ENCODE measurements around the gene PHACTR4. TPM values are rescaled to one million over a fixed set of nuclear protein-coding genes. Genes with fewer than 3 reads are reported as not detected.

PHACTR4 gene
- total and polyA plus RNA-seq, 2 of the 13 experiments (the other 11 are each of a cell fraction or from before 2014, with no cell fraction given), result 13.9 to 17.1 TPM

DNA sequence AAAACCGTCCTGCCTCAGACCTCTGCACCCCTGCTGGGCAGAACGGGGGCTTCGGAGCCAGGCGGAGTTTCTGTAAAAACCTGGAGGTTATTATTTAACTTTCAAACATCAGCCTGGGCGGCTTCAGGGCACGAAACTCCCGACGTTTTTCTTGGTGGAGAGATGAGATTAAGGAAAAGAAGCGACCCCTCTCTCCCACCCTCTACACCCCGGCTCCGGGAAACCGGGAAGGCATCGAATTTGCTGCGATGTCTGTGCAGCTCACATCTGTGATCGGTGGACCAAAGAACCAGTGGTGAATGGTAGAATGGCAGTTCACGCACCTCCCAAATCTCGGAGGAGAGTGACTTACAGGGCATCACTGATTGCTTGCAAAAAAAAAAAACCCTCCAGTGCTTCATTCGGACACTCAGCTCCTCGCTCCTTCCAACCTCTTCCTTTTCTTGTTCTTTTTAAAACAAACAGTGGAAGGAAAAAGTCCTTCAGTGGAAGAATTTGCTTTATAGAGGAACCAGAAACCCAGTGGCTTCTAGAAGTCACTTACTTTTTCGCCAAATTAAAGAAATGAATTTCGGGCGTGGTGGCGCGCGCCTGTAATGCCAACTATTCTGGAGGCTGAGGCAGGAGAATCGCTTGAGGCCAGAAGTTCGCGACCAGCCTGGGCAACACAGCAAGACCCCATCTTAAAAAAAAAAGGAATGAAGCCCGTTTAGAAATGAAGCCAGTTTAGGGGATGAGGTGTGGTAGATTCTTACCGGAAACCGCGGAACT lies 884 bp downstream of the PHACTR4 start (continued):
- TF ChIP-seq MED13 (CRISPR knock-in tag; IDR thresholded peaks at IDR 0.05) (no peak), TGIF2 (CRISPR knock-in tag; IDR thresholded peaks at IDR 0.05) (no peak), FOSL1 (CRISPR knock-in tag; IDR thresholded peaks at IDR 0.05; ENCODE audit: borderline replicate concordance) (no peak), ZNF512 (CRISPR knock-in tag; IDR thresholded peaks at IDR 0.05) (no peak), KDM1A (CRISPR knock-in tag; IDR thresholded peaks at IDR 0.05) (0 out of 2 replicates have a peak, but pooled peaks have one; percentile 16), SALL1 (CRISPR knock-in tag; IDR thresholded peaks at IDR 0.05) (no peak), ZFP41 (CRISPR knock-in tag; IDR thresholded peaks at IDR 0.05; ENCODE audit: borderline replicate concordance) (no peak), ZNF446 (CRISPR knock-in tag; IDR thresholded peaks at IDR 0.05) (no peak), ZNF546 (CRISPR knock-in tag; conservative IDR thresholded peaks at IDR 0.05) (no peak), ZC3H13 (CRISPR knock-in tag; IDR thresholded peaks at IDR 0.05) (0 out of 2 replicates have a peak, but pooled peaks have one; percentile 10), ATF4 (CRISPR knock-in tag; IDR thresholded peaks at IDR 0.05) (peak in 1 of 2 experiments; percentile 44; a peak in 1 of 4 replicates), ELF1 (CRISPR knock-in tag; IDR thresholded peaks at IDR 0.05) (no peak), NCOA5 (CRISPR knock-in tag; IDR thresholded peaks at IDR 0.05) (no peak), NR2F2 (IDR thresholded peaks at IDR 0.05; ENCODE audit: borderline replicate concordance, low read depth) (no peak), NR2F6 (IDR thresholded peaks at IDR 0.05) (0 out of 2 replicates have a peak, but pooled peaks have one; percentile 0), NR2F6 (CRISPR knock-in tag; IDR thresholded peaks at IDR 0.05) (no peak), ZNF614 (CRISPR knock-in tag; IDR thresholded peaks at IDR 0.05; ENCODE audit: borderline replicate concordance) (no peak), ZNF784 (CRISPR knock-in tag; IDR thresholded peaks at IDR 0.05; ENCODE audit: borderline replicate concordance) (no peak), NFIC (IDR thresholded peaks at IDR 0.05; ENCODE audit: low read length) (no peak), YY1 (IDR thresholded peaks at IDR 0.05; ENCODE audit: insufficient read depth, insufficient replicate concordance, low read depth, low read length) (no peak), ZNF253 (CRISPR knock-in tag; IDR thresholded peaks at IDR 0.05; ENCODE audit: borderline replicate concordance) (no peak), KDM5A (IDR thresholded peaks at IDR 0.05; ENCODE audit: borderline replicate concordance, low read length) (peak; percentile 35; the same call in 1 of the 2 replicates), PPARG (CRISPR knock-in tag; conservative IDR thresholded peaks at IDR 0.05) (0 out of 2 replicates have a peak, but pooled peaks have one; percentile 11), KDM6A (CRISPR knock-in tag; IDR thresholded peaks at IDR 0.05; ENCODE audit: low read depth) (no peak), EP300 (IDR thresholded peaks at IDR 0.05; ENCODE audit: low read depth in 2 of 2, low read length in 2 of 2) (0 out of 4 replicates have a peak, but pooled peaks of 1 of the 2 experiments have one; percentile 26), EP300 (CRISPR knock-in tag; IDR thresholded peaks at IDR 0.05; ENCODE audit: borderline replicate concordance) (no peak), PATZ1 (CRISPR knock-in tag; IDR thresholded peaks at IDR 0.05) (peak; percentile 69; the same call in 1 of the 2 replicates)
